Activated T-cell treated with anti-CD3 and anti-CD28 coated beads, Interleukin-2, amount 50 U/mL, for 4 hours (primary cell): ENCODE data around the gene FUZ. TPM values are rescaled to one million over a fixed set of nuclear protein-coding genes. Genes with fewer than 3 reads are reported as not detected.

Experiments
- ATAC-seq, 2 donors: fragments of 200-7000 bp; cut with Tn5 transposase; one replicate each; pipeline ENCODE4 v1.10.0; 2021
- DNase-seq: peaks from one replicate; pipeline ENCODE4 v3.0.0-alpha.2; 2020
- H3K27me3 Mint-ChIP-seq: one replicate; pipeline ENCODE4 v1.8.0; 2021; ENCODE audit warnings: low read depth, mixed read lengths
- H3K36me3 Mint-ChIP-seq: one replicate; pipeline ENCODE4 v1.8.0; 2022; ENCODE audit warnings: mixed read lengths; ENCODE audit not compliant: insufficient read depth
- H3K4me1 Mint-ChIP-seq: one replicate; pipeline ENCODE4 v1.8.0; 2021; ENCODE audit warnings: low read depth, mixed read lengths
- H3K4me3 Mint-ChIP-seq: one replicate; pipeline ENCODE4 v1.8.0; 2021; ENCODE audit warnings: mild to moderate bottlenecking, moderate library complexity, mixed read lengths
- H3K9me3 Mint-ChIP-seq: one replicate; pipeline ENCODE4 v1.8.0; 2021; ENCODE audit warnings: mixed read lengths
- total RNA-seq, 3 donors: library from RNA; stranded (reverse); gene quantifications; one replicate each; pipeline ENCODE4 v1.2.1, GENCODE V29; 2021

The FUZ gene
- total RNA-seq, 3 donors from 2014 or later = 15.6 to 19.9 (median 18.5) TPM

DNA sequence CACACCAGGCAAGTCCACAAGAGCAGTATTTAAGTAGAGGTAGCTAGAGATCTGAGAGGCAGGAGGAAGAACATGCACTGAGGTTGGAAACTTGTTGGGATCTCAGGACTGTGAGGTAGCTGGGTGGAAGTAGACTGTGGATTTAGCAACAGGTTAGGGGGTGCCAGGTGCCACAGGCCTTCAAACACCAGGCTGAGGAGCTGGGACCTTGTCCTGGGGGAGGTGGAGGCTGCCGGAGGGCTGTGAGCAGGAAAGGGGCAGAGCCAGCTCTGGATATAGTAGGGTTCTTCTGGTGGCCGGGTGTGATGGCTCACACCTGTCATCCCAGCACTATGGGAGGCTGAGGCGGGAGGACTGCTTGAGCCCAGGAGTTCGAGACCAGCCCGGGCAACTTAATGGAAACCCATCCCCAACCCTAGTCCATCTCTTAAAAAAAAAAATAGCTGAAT is 3.1 kb downstream of the FUZ start:
- Mint-ChIP-seq H3K27me3 (no peaks in the 10 kb centered on the region), H3K4me1 (peaks cover 32% of the 10 kb centered on the region), H3K36me3 (peaks cover 3% of the 10 kb centered on the region), H3K9me3 (no peaks in the 10 kb centered on the region), H3K4me3 (peak overlapping the region; percentile 78)
- no peak for ATAC-seq
- no peak for DNase-seq

DNA sequence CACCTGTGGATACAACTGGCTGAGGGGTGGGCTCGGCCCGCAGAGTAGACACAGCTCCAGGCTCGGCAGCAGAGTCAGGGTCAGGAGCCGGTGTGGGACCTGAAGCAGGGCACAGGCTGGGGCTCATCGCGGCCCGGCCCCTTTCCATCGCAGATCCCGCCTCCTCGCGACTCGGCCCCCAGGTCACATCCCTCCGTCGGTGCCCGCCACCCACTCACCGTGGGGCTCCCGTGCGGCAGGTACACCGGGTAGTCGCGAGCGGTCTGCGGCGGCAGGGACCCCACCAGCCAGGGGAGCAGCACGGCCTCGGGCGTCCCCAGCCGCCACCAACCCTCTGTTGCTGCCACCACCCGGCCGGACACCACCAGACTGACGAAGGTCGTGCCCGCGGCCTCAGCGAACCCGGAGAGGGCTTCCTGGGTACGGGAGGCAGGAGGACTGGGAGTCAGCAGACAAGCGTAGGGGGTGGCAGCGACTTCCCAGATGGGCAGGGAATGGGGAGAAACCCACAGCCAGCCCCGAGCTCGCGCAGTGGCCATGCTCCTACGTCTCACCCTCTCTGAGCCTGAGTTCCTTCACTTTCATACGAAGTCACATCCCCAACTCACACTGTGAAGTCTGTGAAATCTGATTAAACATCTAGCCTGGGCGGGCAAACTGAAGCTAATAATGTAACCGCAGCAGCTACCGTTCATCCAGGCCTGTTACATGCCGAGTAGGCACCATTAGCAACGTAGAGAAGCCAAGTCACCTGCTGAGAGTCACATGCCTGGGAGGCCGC is 3.7 kb downstream of the FUZ start:
- H3K36me3 Mint-ChIP-seq = peaks cover 3% of the 10 kb centered on the region
- H3K27me3 Mint-ChIP-seq = no peaks in the 10 kb centered on the region
- peak; percentile 31 to 44 for ATAC-seq
- peak overlapping the region; percentile 78 for H3K4me3 Mint-ChIP-seq
- no peaks in the 10 kb centered on the region for H3K9me3 Mint-ChIP-seq
- H3K4me1 Mint-ChIP-seq = peaks cover 29% of the 10 kb centered on the region
- DNase-seq = peak; percentile 42

DNA sequence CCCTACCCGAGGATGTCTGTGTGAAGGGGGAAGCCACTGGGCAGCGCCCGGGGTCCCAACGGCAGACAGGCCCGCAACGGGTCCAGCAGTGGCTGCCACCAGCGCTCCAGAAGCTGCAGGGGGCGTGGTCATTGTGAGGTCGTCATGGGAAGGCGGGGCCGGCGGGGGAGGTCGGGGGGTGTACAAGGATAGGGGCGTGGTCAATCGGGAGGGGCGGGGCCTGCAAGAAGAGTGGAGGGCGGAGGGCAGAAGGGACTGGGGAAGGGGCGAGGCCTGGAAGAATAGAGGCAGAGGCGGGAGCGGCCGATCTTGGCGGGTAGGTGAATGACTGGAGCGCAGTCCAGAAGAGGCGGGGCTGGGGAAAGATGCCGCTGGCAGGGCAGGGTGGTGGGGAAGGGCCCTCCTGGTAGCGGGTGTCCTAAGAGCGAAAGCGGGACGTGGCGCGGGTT is 4.4 kb downstream of the FUZ start:
- Mint-ChIP-seq H3K4me3 (peak overlapping the region; percentile 78), H3K9me3 (no peaks in the 10 kb centered on the region), H3K36me3 (peaks cover 4% of the 10 kb centered on the region), H3K4me1 (peaks cover 25% of the 10 kb centered on the region), H3K27me3 (no peaks in the 10 kb centered on the region)
- DNase-seq (peak; percentile 85), ATAC-seq (peak; percentile 42 to 54)

- DNase-seq = no peak
- Mint-ChIP-seq H3K36me3 (peaks cover 8% of the 10 kb centered on the region), H3K4me1 (peaks cover 20% of the 10 kb centered on the region), H3K27me3 (no peaks in the 10 kb centered on the region), H3K9me3 (no peaks in the 10 kb centered on the region), H3K4me3 (peak overlapping the region; percentile 53)
- no peak for ATAC-seq
Measured at GRCh38 chr19:49807904-49808675, 5.0 kb downstream of the FUZ start.

DNA sequence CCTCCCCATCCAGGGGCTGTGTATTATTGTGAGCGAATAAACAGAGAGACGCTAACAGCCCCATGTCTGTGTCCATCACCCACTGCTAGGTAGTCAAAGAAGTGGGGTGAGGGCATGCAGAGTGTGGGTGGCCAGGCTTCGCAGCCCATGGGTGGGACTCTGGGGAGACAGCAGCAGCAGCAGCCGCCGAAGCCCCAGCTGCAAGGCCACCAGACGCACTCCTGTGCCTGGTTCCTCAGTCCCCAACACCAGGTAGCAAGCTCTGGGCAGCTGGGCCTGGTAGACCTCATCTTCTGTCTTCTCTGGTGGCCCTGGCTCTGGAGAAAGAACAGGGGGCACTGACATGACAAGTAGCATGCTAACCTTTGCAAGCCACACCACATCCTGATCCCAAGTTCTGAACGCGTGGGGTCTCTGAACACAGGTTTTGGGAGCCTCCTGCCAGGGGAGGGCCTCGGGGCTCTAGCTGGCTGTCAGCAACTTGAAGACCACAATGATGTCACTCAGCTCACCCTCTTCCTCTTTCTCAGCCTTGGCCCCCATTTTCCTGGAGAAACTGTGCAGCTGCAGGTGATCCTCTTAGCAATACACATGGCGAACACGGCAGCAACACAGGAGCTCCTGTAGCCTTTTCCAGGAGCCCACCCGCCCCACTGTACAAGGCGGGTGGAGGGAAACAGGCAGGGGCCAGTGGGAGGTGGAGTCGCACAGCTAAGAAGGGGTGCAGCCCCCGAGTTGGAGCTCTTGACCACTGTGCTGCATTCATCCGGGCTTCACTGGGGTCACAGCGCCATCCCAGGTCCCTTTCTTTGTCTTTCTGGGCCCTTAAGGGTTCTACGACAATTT is 5.8 kb downstream of the FUZ start:
- H3K27me3 Mint-ChIP-seq = no peaks in the 10 kb centered on the region
- no peak overlapping the region for H3K4me3 Mint-ChIP-seq
- H3K4me1 Mint-ChIP-seq = peaks cover 13% of the 10 kb centered on the region
- H3K9me3 Mint-ChIP-seq = no peaks in the 10 kb centered on the region
- DNase-seq (no peak), ATAC-seq (no peak)
- H3K36me3 Mint-ChIP-seq = peaks cover 8% of the 10 kb centered on the region

- Mint-ChIP-seq H3K27me3 (no peaks in the 10 kb centered on the region), H3K4me3 (no peak overlapping the region), H3K36me3 (peaks cover 8% of the 10 kb centered on the region), H3K9me3 (no peaks in the 10 kb centered on the region), H3K4me1 (peaks cover 10% of the 10 kb centered on the region)
- ATAC-seq = no peak
- DNase-seq = no peak
Measured at GRCh38 chr19:49806620-49806959, 6.5 kb downstream of the FUZ start.

DNA sequence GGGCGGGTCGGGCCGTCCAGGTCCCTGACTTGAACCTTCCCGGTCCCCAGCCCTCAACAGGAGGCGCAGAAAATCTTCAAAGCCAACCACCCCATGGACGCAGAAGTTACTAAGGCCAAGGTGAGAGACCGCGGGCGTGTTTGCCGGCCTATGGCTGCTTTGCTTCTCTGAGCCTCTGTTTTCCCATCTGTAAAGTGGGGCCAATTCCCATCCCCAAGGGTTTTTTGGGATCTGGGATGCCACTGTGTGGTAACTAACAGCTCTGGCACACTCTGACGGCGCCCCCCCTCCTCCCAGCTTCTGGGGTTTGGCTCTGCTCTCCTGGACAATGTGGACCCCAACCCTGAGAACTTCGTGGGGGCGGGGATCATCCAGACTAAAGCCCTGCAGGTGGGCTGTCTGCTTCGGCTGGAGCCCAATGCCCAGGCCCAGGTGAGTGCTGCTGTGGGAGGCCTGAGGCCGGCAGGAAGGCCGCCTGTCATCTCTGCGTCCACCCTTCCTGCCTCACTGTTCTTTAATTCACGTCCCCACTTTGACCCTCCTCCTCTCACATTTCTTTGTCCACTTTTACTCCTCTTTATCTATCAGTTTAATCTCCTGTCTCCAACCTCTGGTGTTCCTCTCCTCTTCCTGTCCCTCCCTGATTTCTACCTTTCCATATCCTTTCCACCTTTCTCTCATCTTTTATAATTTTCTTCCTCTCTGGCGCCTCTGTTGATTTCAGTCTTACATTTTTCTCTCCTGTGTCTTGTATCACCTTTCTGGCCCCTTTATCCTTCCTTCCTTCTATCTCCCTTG is 7.1 kb downstream of the FUZ start:
- H3K36me3 Mint-ChIP-seq = peaks cover 8% of the 10 kb centered on the region
- no peak for DNase-seq
- H3K27me3 Mint-ChIP-seq = no peaks in the 10 kb centered on the region
- H3K9me3 Mint-ChIP-seq = no peaks in the 10 kb centered on the region
- H3K4me1 Mint-ChIP-seq = peaks cover 10% of the 10 kb centered on the region
- no peak overlapping the region for H3K4me3 Mint-ChIP-seq
- ATAC-seq = no peak

DNA sequence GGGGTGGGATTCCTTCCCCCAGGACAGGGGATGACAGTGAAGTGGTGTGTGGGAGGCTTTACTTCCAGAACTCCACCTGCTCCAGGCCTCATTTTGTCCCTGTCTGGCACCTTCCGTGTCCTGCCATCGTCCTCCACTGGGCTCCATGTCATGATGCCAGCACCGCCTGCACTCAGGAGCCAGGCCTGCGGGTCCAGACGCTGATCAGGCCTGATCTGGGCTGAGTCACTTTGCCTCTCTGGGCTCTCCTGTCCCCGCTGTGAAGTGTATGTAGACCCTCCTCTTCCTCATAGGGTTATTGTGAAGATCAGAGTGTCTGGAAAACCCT is 9.6 kb downstream of the FUZ start:
- ATAC-seq (no peak), DNase-seq (no peak)
- Mint-ChIP-seq H3K4me1 (no peaks in the 10 kb centered on the region), H3K9me3 (no peaks in the 10 kb centered on the region), H3K27me3 (no peaks in the 10 kb centered on the region), H3K36me3 (peaks cover 8% of the 10 kb centered on the region), H3K4me3 (no peak overlapping the region)

DNA sequence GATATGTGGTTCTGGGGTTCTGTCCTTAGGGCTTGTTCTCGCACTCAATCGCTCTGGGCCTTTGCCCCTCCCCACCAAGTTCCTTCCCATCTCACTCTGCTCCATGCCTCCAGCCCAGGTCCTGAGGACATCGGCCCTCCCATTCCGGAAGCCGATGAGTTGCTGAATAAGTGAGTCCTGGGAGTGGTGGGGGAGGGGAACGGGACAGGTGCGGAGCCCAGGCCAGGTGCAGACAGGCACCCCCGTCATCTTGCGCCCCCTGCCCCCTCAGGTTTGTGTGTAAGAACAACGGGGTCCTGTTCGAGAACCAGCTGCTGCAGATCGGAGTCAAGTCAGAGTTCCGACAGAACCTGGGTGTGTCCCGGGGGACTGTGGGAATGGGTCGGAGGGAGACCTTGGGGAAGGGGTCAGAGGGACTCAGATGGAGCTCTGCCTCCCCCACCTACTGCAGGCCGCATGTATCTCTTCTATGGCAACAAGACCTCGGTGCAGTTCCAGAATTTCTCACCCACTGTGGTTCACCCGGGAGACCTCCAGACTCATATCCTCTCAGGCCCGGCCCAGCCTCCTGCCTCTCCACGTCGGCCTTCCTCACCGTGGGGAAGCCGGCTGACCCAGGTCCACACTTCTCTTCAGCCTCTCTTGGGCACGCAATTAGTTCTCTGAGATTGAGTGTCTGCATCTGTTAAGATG is 10.1 kb downstream of the FUZ start:
- Mint-ChIP-seq H3K4me1 (no peaks in the 10 kb centered on the region), H3K4me3 (no peak overlapping the region), H3K27me3 (no peaks in the 10 kb centered on the region), H3K36me3 (peaks cover 8% of the 10 kb centered on the region), H3K9me3 (no peaks in the 10 kb centered on the region)
- DNase-seq (no peak), ATAC-seq (no peak)

DNA sequence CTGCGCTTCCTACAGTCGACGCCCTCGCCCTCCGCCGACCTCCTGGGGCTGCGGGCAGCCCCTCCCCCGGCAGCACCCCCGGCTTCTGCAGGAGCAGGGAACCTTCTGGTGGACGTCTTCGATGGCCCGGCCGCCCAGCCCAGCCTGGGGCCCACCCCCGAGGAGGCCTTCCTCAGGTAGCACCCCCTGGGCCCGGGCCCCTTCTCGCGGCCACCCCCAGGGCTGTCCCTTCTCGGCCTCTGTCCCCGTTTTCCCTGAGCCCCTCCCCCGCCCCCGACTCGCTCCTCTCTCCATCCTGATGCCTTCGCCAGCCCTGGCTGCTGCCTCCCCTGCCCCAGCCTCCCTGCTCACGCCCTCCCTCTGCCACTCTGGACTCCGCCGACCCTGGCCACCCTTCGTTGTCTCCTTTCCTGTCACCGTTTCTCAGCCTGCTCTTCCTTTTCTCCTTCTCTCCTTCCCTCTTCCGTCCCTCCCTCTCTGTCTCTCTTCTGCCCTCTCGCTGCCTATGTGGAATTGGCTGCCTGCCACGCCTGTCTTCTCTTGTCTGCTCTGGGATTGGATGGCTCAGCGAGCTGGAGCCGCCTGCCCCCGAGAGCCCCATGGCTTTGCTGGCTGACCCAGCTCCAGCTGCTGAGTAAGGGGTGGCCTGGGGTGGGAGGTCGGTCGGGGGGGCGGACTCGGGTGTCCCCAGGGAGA is 11.0 kb downstream of the FUZ start:
- Mint-ChIP-seq H3K4me3 (no peak overlapping the region), H3K9me3 (no peaks in the 10 kb centered on the region), H3K4me1 (no peaks in the 10 kb centered on the region), H3K36me3 (peaks cover 8% of the 10 kb centered on the region), H3K27me3 (no peaks in the 10 kb centered on the region)
- no peak for DNase-seq
- ATAC-seq = no peak

GRCh38 chr19:49801401-49801888 is 11.6 kb downstream of the FUZ start:
- ATAC-seq (no peak), DNase-seq (no peak)
- H3K36me3 Mint-ChIP-seq = peaks cover 11% of the 10 kb centered on the region
- no peak overlapping the region for H3K4me3 Mint-ChIP-seq
- H3K27me3 Mint-ChIP-seq = no peaks in the 10 kb centered on the region
- no peaks in the 10 kb centered on the region for H3K9me3 Mint-ChIP-seq
- H3K4me1 Mint-ChIP-seq = no peaks in the 10 kb centered on the region

DNA sequence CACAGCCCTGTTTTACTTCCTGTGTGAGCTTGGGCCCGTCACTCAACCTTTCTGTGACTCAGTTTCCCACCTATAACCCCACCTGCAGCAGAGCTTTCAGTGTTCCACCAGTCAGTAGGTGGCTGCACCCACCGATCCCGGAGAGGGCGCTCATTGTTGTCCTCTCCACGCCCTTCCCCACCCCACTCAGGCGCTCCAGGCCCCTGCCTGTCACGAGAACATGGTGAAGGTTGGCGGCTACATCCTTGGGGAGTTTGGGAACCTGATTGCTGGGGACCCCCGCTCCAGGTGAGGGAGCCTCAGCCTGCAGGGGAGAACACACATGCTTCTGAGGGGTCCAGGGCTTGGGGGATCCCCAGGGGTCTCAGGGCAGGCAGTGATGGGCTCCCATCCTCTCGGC is 12.3 kb downstream of the FUZ start:
- no peak for ATAC-seq
- Mint-ChIP-seq H3K36me3 (peaks cover 11% of the 10 kb centered on the region), H3K4me3 (no peak overlapping the region)

More for the DNA sequence above, 12.3 kb downstream of the FUZ start:
- Mint-ChIP-seq H3K4me1 (no peaks in the 10 kb centered on the region), H3K27me3 (no peaks in the 10 kb centered on the region), H3K9me3 (no peaks in the 10 kb centered on the region)
- DNase-seq = no peak
